ENCODE results near the gene SEMA3D. TPM values are rescaled to one million over a fixed set of nuclear protein-coding genes. Genes with fewer than 3 reads are reported as not detected.

SEMA3D gene
- total and polyA plus RNA-seq, 2 of the 13 experiments (the other 11 are each of a cell fraction or from before 2014, with no cell fraction given): 0.07 TPM; not detected in 1

DNA sequence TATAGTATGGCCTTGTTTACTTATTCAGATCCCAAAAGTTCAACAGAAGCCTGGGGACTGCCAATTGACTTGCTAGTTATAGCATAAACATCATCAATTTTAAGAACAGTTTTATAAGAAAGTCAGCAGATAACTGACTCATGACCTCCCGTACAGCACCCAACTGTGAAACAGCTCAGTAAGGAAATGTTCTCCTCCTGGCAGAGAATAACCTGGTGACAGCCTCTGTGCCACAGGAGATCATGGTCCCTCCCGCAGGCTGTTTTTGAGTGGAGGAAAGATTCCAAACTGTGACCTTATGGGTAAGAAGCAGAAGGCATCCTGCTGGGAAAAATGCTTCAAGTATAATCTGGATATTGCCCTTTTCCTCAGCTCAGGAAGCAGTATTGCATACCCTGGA, 182.5 kb downstream of the SEMA3D start (continued):
- TF ChIP-seq, protein P1, sequence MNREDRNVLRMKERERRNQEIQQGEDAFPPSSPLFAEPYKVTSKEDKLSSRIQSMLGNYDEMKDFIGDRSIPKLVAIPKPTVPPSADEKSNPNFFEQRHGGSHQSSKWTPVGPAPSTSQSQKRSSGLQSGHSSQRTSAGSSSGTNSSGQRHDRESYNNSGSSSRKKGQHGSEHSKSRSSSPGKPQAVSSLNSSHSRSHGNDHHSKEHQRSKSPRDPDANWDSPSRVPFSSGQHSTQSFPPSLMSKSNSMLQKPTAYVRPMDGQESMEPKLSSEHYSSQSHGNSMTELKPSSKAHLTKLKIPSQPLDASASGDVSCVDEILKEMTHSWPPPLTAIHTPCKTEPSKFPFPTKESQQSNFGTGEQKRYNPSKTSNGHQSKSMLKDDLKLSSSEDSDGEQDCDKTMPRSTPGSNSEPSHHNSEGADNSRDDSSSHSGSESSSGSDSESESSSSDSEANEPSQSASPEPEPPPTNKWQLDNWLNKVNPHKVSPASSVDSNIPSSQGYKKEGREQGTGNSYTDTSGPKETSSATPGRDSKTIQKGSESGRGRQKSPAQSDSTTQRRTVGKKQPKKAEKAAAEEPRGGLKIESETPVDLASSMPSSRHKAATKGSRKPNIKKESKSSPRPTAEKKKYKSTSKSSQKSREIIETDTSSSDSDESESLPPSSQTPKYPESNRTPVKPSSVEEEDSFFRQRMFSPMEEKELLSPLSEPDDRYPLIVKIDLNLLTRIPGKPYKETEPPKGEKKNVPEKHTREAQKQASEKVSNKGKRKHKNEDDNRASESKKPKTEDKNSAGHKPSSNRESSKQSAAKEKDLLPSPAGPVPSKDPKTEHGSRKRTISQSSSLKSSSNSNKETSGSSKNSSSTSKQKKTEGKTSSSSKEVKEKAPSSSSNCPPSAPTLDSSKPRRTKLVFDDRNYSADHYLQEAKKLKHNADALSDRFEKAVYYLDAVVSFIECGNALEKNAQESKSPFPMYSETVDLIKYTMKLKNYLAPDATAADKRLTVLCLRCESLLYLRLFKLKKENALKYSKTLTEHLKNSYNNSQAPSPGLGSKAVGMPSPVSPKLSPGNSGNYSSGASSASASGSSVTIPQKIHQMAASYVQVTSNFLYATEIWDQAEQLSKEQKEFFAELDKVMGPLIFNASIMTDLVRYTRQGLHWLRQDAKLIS (CRISPR knock-in tag; IDR thresholded peaks at IDR 0.05): no peak
- TF ChIP-seq PCBP2 (optimal IDR thresholded peaks at IDR 0.05; ENCODE audit: low read depth, low read length, poor library complexity, severe bottlenecking): no peak
- TF ChIP-seq, protein P2, sequence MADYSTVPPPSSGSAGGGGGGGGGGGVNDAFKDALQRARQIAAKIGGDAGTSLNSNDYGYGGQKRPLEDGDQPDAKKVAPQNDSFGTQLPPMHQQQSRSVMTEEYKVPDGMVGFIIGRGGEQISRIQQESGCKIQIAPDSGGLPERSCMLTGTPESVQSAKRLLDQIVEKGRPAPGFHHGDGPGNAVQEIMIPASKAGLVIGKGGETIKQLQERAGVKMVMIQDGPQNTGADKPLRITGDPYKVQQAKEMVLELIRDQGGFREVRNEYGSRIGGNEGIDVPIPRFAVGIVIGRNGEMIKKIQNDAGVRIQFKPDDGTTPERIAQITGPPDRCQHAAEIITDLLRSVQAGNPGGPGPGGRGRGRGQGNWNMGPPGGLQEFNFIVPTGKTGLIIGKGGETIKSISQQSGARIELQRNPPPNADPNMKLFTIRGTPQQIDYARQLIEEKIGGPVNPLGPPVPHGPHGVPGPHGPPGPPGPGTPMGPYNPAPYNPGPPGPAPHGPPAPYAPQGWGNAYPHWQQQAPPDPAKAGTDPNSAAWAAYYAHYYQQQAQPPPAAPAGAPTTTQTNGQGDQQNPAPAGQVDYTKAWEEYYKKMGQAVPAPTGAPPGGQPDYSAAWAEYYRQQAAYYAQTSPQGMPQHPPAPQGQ (CRISPR knock-in tag; IDR thresholded peaks at IDR 0.05; ENCODE audit: borderline replicate concordance): no peak

DNA sequence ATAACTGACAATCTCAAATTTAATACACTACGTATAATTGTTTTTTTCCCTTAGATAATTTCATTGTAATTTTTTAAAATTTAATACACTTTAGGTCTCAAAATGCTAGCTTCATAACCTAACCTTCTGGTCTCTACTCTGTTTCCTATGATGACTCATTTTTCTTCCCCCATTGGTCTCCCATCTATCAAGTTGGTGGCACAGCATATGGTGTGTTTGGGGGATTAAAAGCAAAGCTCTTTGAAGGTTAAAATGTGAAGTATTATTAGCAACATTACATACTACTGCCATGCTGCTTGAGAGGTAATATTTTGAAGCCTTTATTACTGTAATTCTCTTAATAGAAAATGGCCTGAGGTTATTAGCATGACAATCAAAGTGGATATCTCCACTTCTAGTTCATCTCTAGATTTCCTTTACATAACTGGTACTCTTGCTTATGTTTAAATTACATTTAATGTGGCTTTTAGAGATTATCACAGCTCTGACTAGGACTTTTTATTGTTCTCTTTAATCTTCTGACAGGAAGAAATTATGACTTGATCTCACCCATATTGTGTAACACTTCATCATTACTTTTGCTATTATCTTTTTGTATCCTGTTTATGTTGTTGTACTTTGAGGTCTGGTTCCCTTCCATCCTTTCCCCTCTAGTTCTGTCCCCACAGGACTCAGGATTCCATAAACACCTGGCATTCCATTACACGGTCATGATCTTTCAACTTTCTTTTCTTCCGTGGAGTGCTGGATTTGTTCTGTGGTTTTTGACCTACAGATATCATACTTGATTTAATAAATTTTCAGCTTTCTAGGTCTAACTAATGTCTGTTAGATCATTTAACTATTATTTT, 185.1 kb downstream of the SEMA3D start:
- CTCF ChIA-PET (ENCODE audit: low intra/inter-chr PET ratio, low total read pairs): no interaction called here
- in situ Hi-C loops (cut with HindIII; ENCODE audit: extremely low pct_ligation_motif_present, low pct_unique_long_range_greater_than_20kb): loop anchor here (25.0 kb wide), 1 partner anchor 514 kb away; no protein-coding TSS in a partner anchor
- no TSS peak for BruUV-seq (replicated peaks)
- intact Hi-C loops (cut with micrococcal nuclease; ENCODE audit: unreplicated experiment): no loop called here
- no peaks in the 10 kb centered on the region for H3K27me3 ChIP-seq (ENCODE audit: control insufficient read depth in 1 of 2, insufficient read depth in 2 of 2, low read length in 2 of 2)
- H3K4me3 ChIP-seq (replicated peaks in 1 of 3; ENCODE audit: insufficient read depth in 1 of 3, low read depth in 2 of 3, low read length in 3 of 3): no peak overlapping the region
- no peak for DNase-seq (ENCODE audit: low spot score)
- no peak overlapping the region for H3K4me2 ChIP-seq (ENCODE audit: low read depth, low read length)
- no peak overlapping the region for H3K9ac ChIP-seq (ENCODE audit: insufficient read depth, low read depth, low read length)
- POLR2A ChIA-PET: no interaction called here
- TF ChIP-seq, protein P3, sequence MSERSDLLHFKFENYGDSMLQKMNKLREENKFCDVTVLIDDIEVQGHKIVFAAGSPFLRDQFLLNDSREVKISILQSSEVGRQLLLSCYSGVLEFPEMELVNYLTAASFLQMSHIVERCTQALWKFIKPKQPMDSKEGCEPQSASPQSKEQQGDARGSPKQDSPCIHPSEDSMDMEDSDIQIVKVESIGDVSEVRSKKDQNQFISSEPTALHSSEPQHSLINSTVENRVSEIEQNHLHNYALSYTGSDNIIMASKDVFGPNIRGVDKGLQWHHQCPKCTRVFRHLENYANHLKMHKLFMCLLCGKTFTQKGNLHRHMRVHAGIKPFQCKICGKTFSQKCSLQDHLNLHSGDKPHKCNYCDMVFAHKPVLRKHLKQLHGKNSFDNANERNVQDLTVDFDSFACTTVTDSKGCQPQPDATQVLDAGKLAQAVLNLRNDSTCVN (CRISPR knock-in tag; IDR thresholded peaks at IDR 0.05; ENCODE audit: borderline replicate concordance): no peak
- TF ChIP-seq ZNF569 (CRISPR knock-in tag; IDR thresholded peaks at IDR 0.05; ENCODE audit: borderline replicate concordance) (no peak), ZNF264 (CRISPR knock-in tag; IDR thresholded peaks at IDR 0.05) (no peak), ZNF225 (CRISPR knock-in tag; IDR thresholded peaks at IDR 0.05) (no peak), ZNF766 (CRISPR knock-in tag; IDR thresholded peaks at IDR 0.05; ENCODE audit: borderline replicate concordance) (no peak), POLR2A (IDR thresholded peaks at IDR 0.05; ENCODE audit: insufficient read depth in 1 of 2, low read depth in 2 of 2, low read length in 2 of 2) (no peak), ZNF30 (CRISPR knock-in tag; IDR thresholded peaks at IDR 0.05) (no peak)
- TF ChIP-seq, protein P4, sequence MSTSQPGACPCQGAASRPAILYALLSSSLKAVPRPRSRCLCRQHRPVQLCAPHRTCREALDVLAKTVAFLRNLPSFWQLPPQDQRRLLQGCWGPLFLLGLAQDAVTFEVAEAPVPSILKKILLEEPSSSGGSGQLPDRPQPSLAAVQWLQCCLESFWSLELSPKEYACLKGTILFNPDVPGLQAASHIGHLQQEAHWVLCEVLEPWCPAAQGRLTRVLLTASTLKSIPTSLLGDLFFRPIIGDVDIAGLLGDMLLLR (CRISPR knock-in tag; IDR thresholded peaks at IDR 0.05): no peak
- H3K79me2 ChIP-seq (ENCODE audit: insufficient read depth, low read length): no peaks in the 10 kb centered on the region
- no peaks in the 10 kb centered on the region for H3K4me1 ChIP-seq (ENCODE audit: insufficient read depth, low read length)
- no peaks in the 10 kb centered on the region for H3K36me3 ChIP-seq (replicated peaks in 1 of 2; ENCODE audit: control insufficient read depth in 1 of 2, insufficient read depth in 2 of 2, low read length in 2 of 2)
- 2% methylated on average over 3 of the region's 3 CpGs for WGBS (ENCODE audit: low lambda C conversion rate)
- FAIRE-seq: no peak
- no peaks in the 10 kb centered on the region for H4K20me1 ChIP-seq (ENCODE audit: insufficient read depth, low read length)
- no peak overlapping the region for H2AFZ ChIP-seq (ENCODE audit: low read length)
- no peaks in the 10 kb centered on the region for H3K9me3 ChIP-seq (ENCODE audit: low read length)
- H3K27ac ChIP-seq (ENCODE audit: extremely low read length, insufficient read depth, low read length): no peak overlapping the region
- ATAC-seq: no peak
